HCT116 (cell line): ENCODE results near the gene MBNL2. TPM values are rescaled to one million over a fixed set of nuclear protein-coding genes. Genes with fewer than 3 reads are reported as not detected.

Source experiments
- ATAC-seq: fragments of 200-7000 bp; cut with Tn5 transposase; 2 replicates; pipeline ENCODE4 v1.9.1; 2020; ENCODE audit warnings: mild to moderate bottlenecking, moderate library complexity
- BruUV-seq: library from RNA; stranded (reverse); fragments of 400-500 nt; replicated peaks from 2 replicates; lab custom pipeline; 2021; lab: Mats Ljungman, UMichigan
- CTCF ChIA-PET: fragments of 300-600 bp; sonication (Branson Sonifier 250); formaldehyde crosslinking; loops from one replicate; lab custom pipeline; 2021; ENCODE audit warnings: antibody characterized with exemption; lab: Charles Lee
- POLR2A ChIA-PET: fragments of 300-600, 350-600 bp; sonication (Branson Sonifier 250); formaldehyde crosslinking; loops from one replicate; lab custom pipeline; 2021; ENCODE audit warnings: antibody characterized with exemption; lab: Charles Lee
- RAD21 ChIA-PET, 2 experiments: fragments of 300-600 bp; sonication (Branson Sonifier 250); formaldehyde crosslinking; loops; one replicate each; lab custom pipeline; 2023; ENCODE audit warnings: low total read pairs in 2 of 2; ENCODE audit not compliant: uncharacterized antibody in 2 of 2, unreplicated experiment in 2 of 2, low non-redundant PET in 1 of 2; lab: Charles Lee
- DNase-seq: peaks from one replicate; pipeline ENCODE4 v3.0.0-alpha.2; 2010; ENCODE audit warnings: low read depth, low spot score
- H2AFZ ChIP-seq: fragments of 200-600 bp; shearing (Covaris generic), sonication (generic); 2 replicates; pipeline ENCODE4 v1.6.1; 2017; ENCODE audit warnings: low read depth, mixed run types, mixed read lengths, antibody characterized with exemption, low read length; ENCODE audit not compliant: poor library complexity, severe bottlenecking
- H3K27ac ChIP-seq: 2 replicates; pipeline ENCODE4 v1.5.1; 2012; ENCODE audit warnings: low read depth, low read length
- H3K27me3 ChIP-seq: fragments of 200-600 bp; sonication (generic); 2 replicates; pipeline ENCODE4 v1.6.1; 2016; ENCODE audit warnings: mixed run types, low read length, mixed read lengths; ENCODE audit not compliant: insufficient read depth
- H3K36me3 ChIP-seq, 2 experiments: fragments of 200-500 bp in 1 of 2; fragments of 200-600 bp in 1 of 2; sonication (Bioruptor generic) in 1 of 2; sonication (generic) in 1 of 2; 2 replicates each; pipeline versions ENCODE4 v1.5.1 to v1.6.1; 2014 to 2016; ENCODE audit warnings: low read length in 2 of 2, inconsistent platforms in 1 of 2, mixed read lengths in 1 of 2, mixed run types in 1 of 2; ENCODE audit not compliant: insufficient read depth in 2 of 2, control insufficient read depth in 1 of 2
- H3K4me1 ChIP-seq, 2 experiments: fragments of 200-600 bp in 1 of 2; sonication (generic) in 1 of 2; 2 replicates each; pipeline versions ENCODE4 v1.5.1 to v1.6.1; 2012 to 2017; ENCODE audit warnings: low read length in 2 of 2, inconsistent platforms in 1 of 2, mild to moderate bottlenecking in 1 of 2, mixed read lengths in 1 of 2, mixed run types in 1 of 2, moderate library complexity in 1 of 2; ENCODE audit not compliant: insufficient read depth in 2 of 2, control insufficient read depth in 1 of 2
- H3K4me2 ChIP-seq: fragments of 200-600 bp; sonication (generic); 2 replicates; pipeline ENCODE4 v1.6.1; 2017; ENCODE audit warnings: mixed run types, low read length, mixed read lengths
- H3K4me3 ChIP-seq, 2 experiments: fragments of 200-600 bp in 1 of 2; sonication (generic) in 1 of 2; replicated peaks in 1 of 2; 2 replicates each; pipeline ENCODE4 v1.5.1; 2011 to 2016; ENCODE audit warnings: low read length in 2 of 2, control low read depth in 1 of 2, low read depth in 1 of 2, mild to moderate bottlenecking in 1 of 2, mixed read lengths in 1 of 2, mixed run types in 1 of 2
- H3K79me2 ChIP-seq: fragments of 200-600 bp; sonication (generic); 2 replicates; pipeline ENCODE4 v1.6.1; 2017; ENCODE audit warnings: mild to moderate bottlenecking, mixed run types, low read length, moderate library complexity, mixed read lengths; ENCODE audit not compliant: insufficient read depth
- H3K9ac ChIP-seq: fragments of 200-600 bp; sonication (generic); 2 replicates; pipeline ENCODE4 v1.6.1; 2016; ENCODE audit warnings: low read length, mixed read lengths
- H3K9me2 ChIP-seq: fragments of 200-600 bp; sonication (generic), shearing (Covaris generic); 2 replicates; pipeline ENCODE4 v1.6.1; 2017; ENCODE audit warnings: mixed run types, mild to moderate bottlenecking, moderate library complexity; ENCODE audit not compliant: insufficient read depth
- H3K9me3 ChIP-seq, 2 experiments: fragments of 200-500 bp in 1 of 2; fragments of 200-600 bp in 1 of 2; sonication (Bioruptor generic) in 1 of 2; sonication (generic) in 1 of 2; 2 replicates each; pipeline ENCODE4 v1.6.1; 2014 to 2017; ENCODE audit warnings: low read length in 2 of 2, mixed read lengths in 2 of 2, inconsistent platforms in 1 of 2, low read depth in 1 of 2, mild to moderate bottlenecking in 1 of 2, mixed run types in 1 of 2, moderate library complexity in 1 of 2; ENCODE audit not compliant: control insufficient read depth in 1 of 2, insufficient read depth in 1 of 2
- H4K20me1 ChIP-seq: fragments of 200-600 bp; sonication (generic), shearing (Covaris generic); 2 replicates; pipeline ENCODE4 v1.6.1; 2017; ENCODE audit warnings: mixed run types, mild to moderate bottlenecking, moderate library complexity; ENCODE audit not compliant: insufficient read depth
- ATF3 ChIP-seq: IDR thresholded peaks from 2 replicates; pipeline ENCODE4 v1.6.1; 2012
- CEBPB ChIP-seq: IDR thresholded peaks from 2 replicates; pipeline ENCODE4 v1.6.1; 2012; ENCODE audit warnings: low read depth
- EGR1 ChIP-seq: IDR thresholded peaks from 2 replicates; pipeline ENCODE4 v1.6.1; 2012; ENCODE audit warnings: low read depth
- ELF1 ChIP-seq: IDR thresholded peaks from 2 replicates; pipeline ENCODE4 v1.6.1; 2012; ENCODE audit warnings: low read depth, borderline replicate concordance
- EZH2 ChIP-seq: fragments of 200-600 bp; sonication (generic); IDR thresholded peaks from 2 replicates; pipeline ENCODE4 v1.6.1; 2017; ENCODE audit warnings: antibody characterized with exemption, mixed run types
- JUND ChIP-seq: IDR thresholded peaks from 2 replicates; pipeline ENCODE4 v1.6.1; 2012
- POLR2A ChIP-seq: IDR thresholded peaks from 2 replicates; pipeline ENCODE4 v1.7.0; 2011; ENCODE audit warnings: borderline replicate concordance; ENCODE audit not compliant: insufficient read depth, insufficient read length; ENCODE audit errors: extremely low read depth
- RAD21 ChIP-seq: IDR thresholded peaks from 2 replicates; pipeline ENCODE4 v1.6.1; 2012; ENCODE audit warnings: low read depth, mild to moderate bottlenecking
- REST ChIP-seq: IDR thresholded peaks from 2 replicates; pipeline ENCODE4 v1.6.1; 2012; ENCODE audit warnings: low read depth
- SIN3A ChIP-seq: IDR thresholded peaks from 2 replicates; pipeline ENCODE4 v1.6.1; 2012; ENCODE audit warnings: low read depth
- SP1 ChIP-seq: IDR thresholded peaks from 2 replicates; pipeline ENCODE4 v1.6.1; 2012; ENCODE audit warnings: low read depth
- YY1 ChIP-seq: IDR thresholded peaks from 2 replicates; pipeline ENCODE4 v1.6.1; 2011; ENCODE audit warnings: low read length, low read depth, moderate library complexity, mild to moderate bottlenecking; ENCODE audit not compliant: insufficient replicate concordance; ENCODE audit errors: extremely low read depth
- ZBTB33 ChIP-seq: IDR thresholded peaks from 2 replicates; pipeline ENCODE4 v1.6.1; 2011; ENCODE audit warnings: mild to moderate bottlenecking, low read length, moderate library complexity; ENCODE audit not compliant: insufficient replicate concordance; ENCODE audit errors: extremely low read depth
- ZFX ChIP-seq: fragments of 450-650 bp; IDR thresholded peaks from 2 replicates; pipeline ENCODE4 v1.6.1; 2017
- ZNF274 ChIP-seq: fragments of 200-500 bp; sonication (Bioruptor generic); IDR thresholded peaks from 2 replicates; pipeline ENCODE4 v1.6.1; 2014; ENCODE audit warnings: mild to moderate bottlenecking, low read depth, low read length, inconsistent platforms
- intact Hi-C: fragments of 100-400 bp; cut with micrococcal nuclease; formaldehyde crosslinking; loops from 2 replicates; pipeline ENCODE4 v1.10.0; 2022
- total RNA-seq: library from RNA; stranded (reverse); gene quantifications from one replicate; pipeline ENCODE4 v1.2.1, GENCODE V29; 2021; ENCODE audit not compliant: unreplicated experiment

The MBNL2 gene
- total RNA-seq, 1 experiment from 2014 or later, result 73.9 TPM

- H3K4me3 ChIP-seq, result no peak overlapping the region
- no peak overlapping the region for H3K4me2 ChIP-seq
- no peak overlapping the region for H2AFZ ChIP-seq
- no peaks in the 10 kb centered on the region for H4K20me1 ChIP-seq
- H3K9me2 ChIP-seq, result no peaks in the 10 kb centered on the region
- H3K27me3 ChIP-seq, result no peaks in the 10 kb centered on the region
- H3K9me3 ChIP-seq, result no peaks in the 10 kb centered on the region
- TF ChIP-seq YY1, result no peak
- no peak for TF ChIP-seq ZBTB33
- no peak for TF ChIP-seq REST
- TF ChIP-seq CEBPB, result no peak
- no peak for TF ChIP-seq SP1
- no peak for TF ChIP-seq ZFX
- no peak for TF ChIP-seq RAD21
- no peak for TF ChIP-seq EZH2
- no peak for TF ChIP-seq ATF3
- TF ChIP-seq SIN3A, result no peak
- no peak for TF ChIP-seq ZNF274
- no peak for TF ChIP-seq JUND
- TF ChIP-seq ELF1, result no peak
- no peak for TF ChIP-seq POLR2A
- no peak for TF ChIP-seq EGR1
- intact Hi-C loops, result no loop called here
- no peak for DNase-seq
- RAD21 ChIA-PET, result no interaction called here
- no peaks in the 10 kb centered on the region for H3K4me1 ChIP-seq
- no TSS peak for BruUV-seq
- H3K27ac ChIP-seq, result no peak overlapping the region
- POLR2A ChIA-PET, result no interaction called here
- H3K36me3 ChIP-seq, result peaks cover 4 to 9% of the 10 kb centered on the region in 2 experiments; a peak in 1 of 4 replicates
- no peaks in the 10 kb centered on the region for H3K79me2 ChIP-seq
- ATAC-seq, result no peak
- no peak overlapping the region for H3K9ac ChIP-seq
- CTCF ChIA-PET, result no interaction called here
Measured at GRCh38 chr13:97387485-97387839, 165.3 kb downstream of the MBNL2 start.
